ENCODE results near the gene NPHP1.
"Not testable (repeated sequence)": the region's sequence is repeated elsewhere in the genome, so short reads cannot be mapped to it uniquely, and the experiment has no call there.

DNA sequence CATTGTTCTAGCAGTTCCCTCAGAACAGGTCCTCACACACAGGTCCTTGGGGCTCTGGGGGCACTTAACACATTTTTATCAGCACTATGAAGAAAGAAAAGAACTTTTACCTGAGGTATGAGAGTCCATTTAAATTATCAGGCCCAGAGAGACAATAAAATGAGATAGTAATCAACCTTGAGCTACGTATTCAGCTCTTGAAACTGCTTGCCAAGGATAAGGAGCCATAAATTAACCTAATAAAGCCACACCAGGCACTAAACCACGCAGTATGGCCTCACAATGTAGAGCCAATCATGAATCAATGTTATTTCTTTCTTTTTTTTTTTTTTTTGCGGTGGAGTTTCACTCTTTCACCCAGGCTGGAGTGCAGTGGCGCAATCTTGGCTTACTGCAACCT is 126.7 kb downstream of the NPHP1 start:
- TF ChIP-seq, protein P1, sequence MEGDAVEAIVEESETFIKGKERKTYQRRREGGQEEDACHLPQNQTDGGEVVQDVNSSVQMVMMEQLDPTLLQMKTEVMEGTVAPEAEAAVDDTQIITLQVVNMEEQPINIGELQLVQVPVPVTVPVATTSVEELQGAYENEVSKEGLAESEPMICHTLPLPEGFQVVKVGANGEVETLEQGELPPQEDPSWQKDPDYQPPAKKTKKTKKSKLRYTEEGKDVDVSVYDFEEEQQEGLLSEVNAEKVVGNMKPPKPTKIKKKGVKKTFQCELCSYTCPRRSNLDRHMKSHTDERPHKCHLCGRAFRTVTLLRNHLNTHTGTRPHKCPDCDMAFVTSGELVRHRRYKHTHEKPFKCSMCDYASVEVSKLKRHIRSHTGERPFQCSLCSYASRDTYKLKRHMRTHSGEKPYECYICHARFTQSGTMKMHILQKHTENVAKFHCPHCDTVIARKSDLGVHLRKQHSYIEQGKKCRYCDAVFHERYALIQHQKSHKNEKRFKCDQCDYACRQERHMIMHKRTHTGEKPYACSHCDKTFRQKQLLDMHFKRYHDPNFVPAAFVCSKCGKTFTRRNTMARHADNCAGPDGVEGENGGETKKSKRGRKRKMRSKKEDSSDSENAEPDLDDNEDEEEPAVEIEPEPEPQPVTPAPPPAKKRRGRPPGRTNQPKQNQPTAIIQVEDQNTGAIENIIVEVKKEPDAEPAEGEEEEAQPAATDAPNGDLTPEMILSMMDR (IDR thresholded peaks at IDR 0.05 in 8 of 11, conservative IDR thresholded peaks at IDR 0.05 in 3 of 11) = not testable (repeated sequence)
- TF ChIP-seq POLR2A, POLR2AphosphoS5 (IDR thresholded peaks at IDR 0.05): not testable (repeated sequence)
